Renal cortical epithelial cell (primary cell): ENCODE results near the gene MMGT1. TPM values are rescaled to one million over a fixed set of nuclear protein-coding genes. Genes with fewer than 3 reads are reported as not detected.
"Not testable (repeated sequence)": the region's sequence is repeated elsewhere in the genome, so short reads cannot be mapped to it uniquely, and the experiment has no call there.

Source experiments
- DNase-seq: peaks from one replicate; pipeline ENCODE4 v3.0.0-alpha.2; 2011; ENCODE audit warnings: low read depth
- total RNA-seq: library from RNA; depleted of rRNA; stranded (reverse); fragments of >200 nt; gene quantifications from 2 replicates; pipeline ENCODE4 v1.2.3, GENCODE V29; 2014

The MMGT1 gene
- total RNA-seq, 1 donor from 2014 or later, result 21.0 TPM

DNA sequence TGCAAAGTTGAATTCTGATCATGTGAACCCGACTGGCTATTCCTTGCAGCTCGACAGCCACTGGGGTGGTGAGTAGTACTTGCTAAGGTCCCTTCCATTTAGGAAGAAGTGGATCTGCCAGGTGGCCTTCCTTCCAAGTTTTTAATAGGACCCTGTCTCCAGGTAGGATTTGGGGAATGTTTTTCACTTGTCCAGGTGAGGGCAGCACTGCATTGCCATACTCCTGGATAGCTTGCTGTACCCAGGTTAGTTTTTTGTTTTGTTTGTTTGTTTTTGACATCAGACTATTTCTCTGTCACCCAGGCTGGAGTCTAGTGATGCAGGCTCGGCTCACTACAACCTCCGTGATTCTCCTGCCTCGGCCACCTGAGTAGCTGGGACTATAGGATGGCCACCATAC is 50.4 kb downstream of the MMGT1 start:
- DNase-seq, result no peak

DNA sequence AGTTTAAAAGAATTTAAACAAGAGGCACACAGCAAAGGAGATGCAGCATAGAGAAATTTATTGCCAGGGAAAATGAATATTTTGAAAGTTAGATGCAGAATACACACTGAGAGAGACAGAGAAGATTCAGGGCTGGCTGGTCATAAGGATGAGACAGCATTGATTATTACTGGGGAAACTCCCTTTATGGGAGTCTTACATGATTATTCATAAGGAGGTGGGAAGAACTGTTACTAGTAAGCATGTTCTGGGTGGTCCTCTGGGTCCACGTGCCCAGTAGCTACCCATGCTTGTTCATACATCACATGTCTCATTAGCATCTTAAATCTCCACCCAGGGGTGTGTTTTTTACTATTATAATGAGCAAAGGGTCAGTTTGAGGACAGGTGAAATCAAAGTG is 53.3 kb downstream of the MMGT1 start:
- DNase-seq, result not testable (repeated sequence)

DNA sequence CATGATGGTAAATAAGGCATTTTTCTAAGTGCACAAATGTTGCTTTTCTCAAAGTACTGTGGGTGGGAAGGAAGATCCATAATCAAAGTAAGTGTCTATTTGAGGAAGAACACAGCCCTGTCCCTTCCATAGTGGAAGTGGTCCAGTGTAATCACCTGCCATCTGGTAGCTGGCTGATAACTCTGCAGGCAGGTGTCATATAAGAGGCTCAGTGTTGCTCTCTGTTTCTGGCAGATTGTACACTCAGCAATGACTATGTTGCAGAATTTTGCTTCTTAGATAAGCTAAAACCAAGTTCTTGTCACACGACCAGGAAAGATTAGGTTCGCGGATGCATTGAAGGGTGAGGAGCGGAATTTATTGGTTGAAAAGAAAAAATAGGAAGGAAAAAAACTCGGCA is 59.4 kb downstream of the MMGT1 start:
- no peak for DNase-seq

Other genes with a start within 250 kb of the MMGT1 start
- gene CT45A3, start 205.8 kb downstream of the MMGT1 start, total RNA-seq, result not detected in 2 replicates
- not detected in 2 replicates for gene CT45A5, start 188.5 kb downstream of the MMGT1 start, total RNA-seq
- not detected in 2 replicates for gene CT45A6, start 171.2 kb downstream of the MMGT1 start, total RNA-seq
- gene CT45A2, start 154.0 kb downstream of the MMGT1 start, total RNA-seq, result not detected in 2 replicates
- not detected in 2 replicates for gene CT45A7, start 136.7 kb downstream of the MMGT1 start, total RNA-seq
- not detected in 2 replicates for gene CT45A8, start 119.5 kb downstream of the MMGT1 start, total RNA-seq
- gene CT45A9, start 102.2 kb downstream of the MMGT1 start, total RNA-seq, result not detected in 2 replicates
- gene CT45A10, start 80.5 kb downstream of the MMGT1 start, total RNA-seq, result not detected in 2 replicates
- gene SAGE1, start 80.3 kb downstream of the MMGT1 start, total RNA-seq, result not detected in 2 replicates
- gene SLC9A6, start 11.4 kb upstream of the MMGT1 start, total RNA-seq, result 26.1 and 28.3 TPM in 2 replicates
- gene FHL1, start 173.5 kb upstream of the MMGT1 start, total RNA-seq, result 19.3 and 86.2 TPM in 2 replicates